Panc1 (cell line): ENCODE measurements around the gene URAD.

Source experiments
- TF ChIP-seq, protein P1 (sequence below): fragments of 450-650 bp; IDR thresholded peaks from 2 replicates; pipeline ENCODE4 v1.5.1; 2017; ENCODE audit warnings: mild to moderate bottlenecking
- TF ChIP-seq, protein P2 (sequence below), 2 experiments: IDR thresholded peaks; 2 replicates each; pipeline ENCODE4 v1.6.1; 2011 to 2012; ENCODE audit warnings: low read depth in 2 of 2, control low read depth in 1 of 2, low read length in 1 of 2, mild to moderate bottlenecking in 1 of 2, moderate library complexity in 1 of 2; ENCODE audit not compliant: insufficient read depth in 1 of 2

DNA sequence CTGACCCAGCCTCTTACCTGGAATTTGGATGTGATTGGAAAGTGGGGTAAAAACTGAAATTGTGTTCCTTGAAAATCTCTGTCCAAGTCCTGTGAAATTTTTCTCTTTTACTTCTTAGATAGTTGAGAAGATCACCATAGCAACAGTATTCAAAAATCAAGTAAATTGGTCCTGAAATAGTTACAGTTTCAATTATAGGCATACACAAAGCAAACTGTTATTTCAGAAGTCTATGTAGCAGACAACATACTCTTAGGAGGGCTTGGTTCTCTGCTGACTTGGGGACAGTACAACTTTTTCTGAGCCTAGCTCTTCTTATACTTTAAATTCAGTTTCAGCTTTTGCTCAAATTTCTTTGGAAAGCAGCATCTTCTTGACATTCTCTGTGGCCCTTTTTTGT, 38.6 kb upstream of the URAD start:
- TF ChIP-seq, protein P1, sequence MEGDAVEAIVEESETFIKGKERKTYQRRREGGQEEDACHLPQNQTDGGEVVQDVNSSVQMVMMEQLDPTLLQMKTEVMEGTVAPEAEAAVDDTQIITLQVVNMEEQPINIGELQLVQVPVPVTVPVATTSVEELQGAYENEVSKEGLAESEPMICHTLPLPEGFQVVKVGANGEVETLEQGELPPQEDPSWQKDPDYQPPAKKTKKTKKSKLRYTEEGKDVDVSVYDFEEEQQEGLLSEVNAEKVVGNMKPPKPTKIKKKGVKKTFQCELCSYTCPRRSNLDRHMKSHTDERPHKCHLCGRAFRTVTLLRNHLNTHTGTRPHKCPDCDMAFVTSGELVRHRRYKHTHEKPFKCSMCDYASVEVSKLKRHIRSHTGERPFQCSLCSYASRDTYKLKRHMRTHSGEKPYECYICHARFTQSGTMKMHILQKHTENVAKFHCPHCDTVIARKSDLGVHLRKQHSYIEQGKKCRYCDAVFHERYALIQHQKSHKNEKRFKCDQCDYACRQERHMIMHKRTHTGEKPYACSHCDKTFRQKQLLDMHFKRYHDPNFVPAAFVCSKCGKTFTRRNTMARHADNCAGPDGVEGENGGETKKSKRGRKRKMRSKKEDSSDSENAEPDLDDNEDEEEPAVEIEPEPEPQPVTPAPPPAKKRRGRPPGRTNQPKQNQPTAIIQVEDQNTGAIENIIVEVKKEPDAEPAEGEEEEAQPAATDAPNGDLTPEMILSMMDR, result no peak
- TF ChIP-seq, protein P2, sequence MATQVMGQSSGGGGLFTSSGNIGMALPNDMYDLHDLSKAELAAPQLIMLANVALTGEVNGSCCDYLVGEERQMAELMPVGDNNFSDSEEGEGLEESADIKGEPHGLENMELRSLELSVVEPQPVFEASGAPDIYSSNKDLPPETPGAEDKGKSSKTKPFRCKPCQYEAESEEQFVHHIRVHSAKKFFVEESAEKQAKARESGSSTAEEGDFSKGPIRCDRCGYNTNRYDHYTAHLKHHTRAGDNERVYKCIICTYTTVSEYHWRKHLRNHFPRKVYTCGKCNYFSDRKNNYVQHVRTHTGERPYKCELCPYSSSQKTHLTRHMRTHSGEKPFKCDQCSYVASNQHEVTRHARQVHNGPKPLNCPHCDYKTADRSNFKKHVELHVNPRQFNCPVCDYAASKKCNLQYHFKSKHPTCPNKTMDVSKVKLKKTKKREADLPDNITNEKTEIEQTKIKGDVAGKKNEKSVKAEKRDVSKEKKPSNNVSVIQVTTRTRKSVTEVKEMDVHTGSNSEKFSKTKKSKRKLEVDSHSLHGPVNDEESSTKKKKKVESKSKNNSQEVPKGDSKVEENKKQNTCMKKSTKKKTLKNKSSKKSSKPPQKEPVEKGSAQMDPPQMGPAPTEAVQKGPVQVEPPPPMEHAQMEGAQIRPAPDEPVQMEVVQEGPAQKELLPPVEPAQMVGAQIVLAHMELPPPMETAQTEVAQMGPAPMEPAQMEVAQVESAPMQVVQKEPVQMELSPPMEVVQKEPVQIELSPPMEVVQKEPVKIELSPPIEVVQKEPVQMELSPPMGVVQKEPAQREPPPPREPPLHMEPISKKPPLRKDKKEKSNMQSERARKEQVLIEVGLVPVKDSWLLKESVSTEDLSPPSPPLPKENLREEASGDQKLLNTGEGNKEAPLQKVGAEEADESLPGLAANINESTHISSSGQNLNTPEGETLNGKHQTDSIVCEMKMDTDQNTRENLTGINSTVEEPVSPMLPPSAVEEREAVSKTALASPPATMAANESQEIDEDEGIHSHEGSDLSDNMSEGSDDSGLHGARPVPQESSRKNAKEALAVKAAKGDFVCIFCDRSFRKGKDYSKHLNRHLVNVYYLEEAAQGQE (IDR thresholded peaks at IDR 0.05; ENCODE audit: insufficient read depth in 1 of 2, low read depth in 2 of 2, low read length in 1 of 2), result no peak
